Measurements from ENCODE around the gene PARPBP. TPM values are rescaled to one million over a fixed set of nuclear protein-coding genes. Genes with fewer than 3 reads are reported as not detected.

The PARPBP gene
- total RNA-seq, 2 experiments from 2014 or later = 24.0 to 25.9 TPM

DNA sequence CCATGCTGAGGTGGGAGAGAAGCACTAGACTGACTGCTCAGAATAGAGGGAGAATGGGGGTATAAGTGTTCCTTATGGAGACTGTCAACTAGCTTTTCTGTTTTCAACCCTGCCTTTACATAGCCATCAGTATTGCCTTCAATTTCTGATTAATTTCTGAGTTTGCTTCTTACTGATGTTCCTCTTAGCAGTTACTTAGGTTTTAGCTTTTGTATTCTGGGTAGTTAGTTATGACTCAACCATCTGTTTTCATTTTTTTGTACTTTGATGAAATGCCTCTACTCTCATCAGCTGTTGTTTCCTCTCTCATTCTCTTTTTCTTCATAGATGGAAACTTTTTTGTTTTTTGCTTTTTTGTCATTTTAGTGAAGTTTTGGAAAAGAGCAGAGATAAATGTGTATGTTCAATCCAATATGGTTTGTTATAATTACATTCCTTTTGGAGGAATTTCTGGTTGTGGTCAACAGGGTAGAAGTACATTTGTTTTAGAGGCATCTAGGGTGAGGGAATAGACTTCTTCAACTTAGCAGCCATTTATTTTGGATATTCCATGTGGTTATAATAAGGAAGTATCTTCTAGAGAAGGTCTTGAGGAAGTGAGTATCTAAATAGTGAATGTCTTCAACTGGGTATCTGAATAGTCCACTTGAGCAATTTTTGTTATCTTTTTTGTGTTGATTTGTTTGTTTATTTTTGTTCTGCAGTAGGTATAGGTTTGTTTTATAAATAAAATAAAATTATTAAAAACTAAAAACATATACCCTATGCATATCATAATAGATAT lies 48.0 kb downstream of the PARPBP start:
- POLR2A ChIA-PET = no interaction called here
- no peak overlapping the region for H3K4me3 Mint-ChIP-seq
- peak overlapping the region; percentile 60 for H3K27ac Mint-ChIP-seq

DNA sequence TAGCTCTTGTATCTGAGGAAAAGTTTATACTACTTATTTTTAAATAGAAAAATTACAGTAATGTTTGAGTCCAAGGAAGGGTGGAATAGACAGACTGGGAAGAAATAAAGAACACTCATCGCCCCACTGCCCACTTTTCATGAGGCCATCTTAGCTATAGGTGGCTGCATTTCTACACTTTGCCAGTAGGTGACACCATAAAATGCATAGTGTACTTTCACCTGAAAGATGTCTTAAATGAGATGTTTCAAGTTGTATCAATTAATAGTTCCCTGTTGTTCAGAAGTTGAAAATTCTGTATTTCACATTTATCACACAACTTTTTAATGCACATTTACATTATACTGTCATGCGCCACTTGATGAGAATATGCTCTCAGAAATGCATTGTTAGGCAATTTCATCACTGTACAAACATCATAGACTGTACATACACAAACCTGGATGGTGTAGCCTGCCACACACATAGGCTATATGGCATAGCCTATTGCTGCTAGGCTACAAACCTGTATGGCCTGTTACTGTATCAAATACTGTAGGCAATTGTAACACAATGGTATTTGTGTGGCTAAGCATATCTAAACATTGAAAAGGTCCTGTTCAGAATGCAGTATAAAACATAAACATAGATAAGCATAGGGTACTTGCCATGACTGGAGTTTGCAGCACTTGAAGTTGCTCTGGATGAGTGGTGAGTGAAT lies 50.1 kb downstream of the PARPBP start:
- POLR2A ChIA-PET = no interaction called here
- no peak overlapping the region for H3K4me3 Mint-ChIP-seq
- H3K27me3 Mint-ChIP-seq = no peaks in the 10 kb centered on the region
- H3K36me3 Mint-ChIP-seq = peaks cover 3% of the 10 kb centered on the region
- peaks cover 15% of the 10 kb centered on the region for H3K4me1 Mint-ChIP-seq (ENCODE audit: low read depth)
- no peak overlapping the region for H3K27ac Mint-ChIP-seq
- DNase-seq = no peak
- H3K9me3 Mint-ChIP-seq = no peaks in the 10 kb centered on the region
- intact Hi-C loops (cut with micrococcal nuclease) = loop anchor here (1.0 to 5.0 kb wide), 3 partner anchors 253 to 707 kb away; no protein-coding TSS in a partner anchor
- CTCF ChIA-PET = interaction anchor here (0.6 to 1.9 kb wide), 14 partner anchors 9 to 647 kb away, joined by 3 to 13 read pairs (median 4); no protein-coding TSS in a partner anchor

More for the DNA sequence above, 48.0 kb downstream of the PARPBP start:
- intact Hi-C loops (cut with micrococcal nuclease) = loop anchor here (1.0 to 5.0 kb wide), 4 partner anchors 29 to 251 kb away; partner anchors contain the start of genes NUP37, PARPBP and PMCH
- Mint-ChIP-seq H3K4me1 (ENCODE audit: low read depth) (peaks cover 15% of the 10 kb centered on the region), H3K36me3 (peaks cover 3% of the 10 kb centered on the region), H3K27me3 (no peaks in the 10 kb centered on the region), H3K9me3 (no peaks in the 10 kb centered on the region)
- no peak for DNase-seq
- CTCF ChIA-PET = no interaction called here

DNA sequence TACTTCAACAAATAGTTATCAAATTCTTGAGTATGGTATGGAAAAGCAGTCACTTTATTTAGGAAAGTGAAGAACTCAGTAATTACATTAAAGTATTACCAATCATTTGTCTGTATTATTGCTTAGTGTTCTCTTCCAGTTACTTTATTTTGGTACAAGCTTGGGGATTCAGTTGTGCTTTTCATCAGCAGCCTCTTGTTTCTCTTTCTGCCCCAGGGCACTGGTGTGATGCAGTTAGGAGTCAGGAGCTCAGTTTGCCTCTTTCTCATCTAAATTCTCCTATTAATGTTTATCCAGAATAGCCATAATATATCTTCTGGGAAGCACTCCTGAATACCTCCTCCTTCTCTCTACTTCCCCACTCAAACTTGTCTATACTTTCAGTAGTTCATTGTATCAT lies 52.0 kb downstream of the PARPBP start:
- intact Hi-C loops (cut with micrococcal nuclease) = loop anchor here (5.0 kb wide), 1 partner anchor 705 kb away; no protein-coding TSS in a partner anchor
- Mint-ChIP-seq H3K27me3 (no peaks in the 10 kb centered on the region), H3K27ac (no peak overlapping the region), H3K4me3 (no peak overlapping the region), H3K36me3 (peaks cover 3% of the 10 kb centered on the region), H3K4me1 (ENCODE audit: low read depth) (peaks cover 15% of the 10 kb centered on the region), H3K9me3 (no peaks in the 10 kb centered on the region)
- POLR2A ChIA-PET = no interaction called here
- DNase-seq = no peak
- CTCF ChIA-PET = no interaction called here

DNA sequence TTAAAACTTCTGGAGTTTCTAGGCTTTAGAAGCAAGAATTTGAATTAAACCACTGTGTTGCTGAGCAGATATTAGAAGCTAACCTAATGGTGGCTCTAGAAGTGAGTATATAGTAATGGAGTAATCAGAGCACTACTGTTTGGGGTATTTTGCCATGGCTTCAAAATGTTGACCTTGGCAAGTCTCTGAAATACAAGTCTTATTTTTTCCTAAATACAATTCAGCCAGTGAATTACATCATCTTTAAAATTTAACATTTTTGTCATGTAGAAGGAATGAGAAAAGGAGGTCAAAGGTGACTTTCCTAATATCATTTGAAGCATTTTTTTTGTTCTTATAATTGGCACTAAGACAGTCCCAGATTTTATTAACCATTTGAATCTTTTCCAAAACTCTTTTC lies 52.5 kb downstream of the PARPBP start:
- POLR2A ChIA-PET = no interaction called here
- Mint-ChIP-seq H3K4me1 (ENCODE audit: low read depth) (peaks cover 13% of the 10 kb centered on the region), H3K27ac (no peak overlapping the region), H3K27me3 (no peaks in the 10 kb centered on the region), H3K9me3 (no peaks in the 10 kb centered on the region), H3K36me3 (peaks cover 3% of the 10 kb centered on the region), H3K4me3 (no peak overlapping the region)
- DNase-seq = no peak
- intact Hi-C loops (cut with micrococcal nuclease) = loop anchor here (5.0 kb wide), 1 partner anchor 705 kb away; no protein-coding TSS in a partner anchor
- CTCF ChIA-PET = no interaction called here

DNA sequence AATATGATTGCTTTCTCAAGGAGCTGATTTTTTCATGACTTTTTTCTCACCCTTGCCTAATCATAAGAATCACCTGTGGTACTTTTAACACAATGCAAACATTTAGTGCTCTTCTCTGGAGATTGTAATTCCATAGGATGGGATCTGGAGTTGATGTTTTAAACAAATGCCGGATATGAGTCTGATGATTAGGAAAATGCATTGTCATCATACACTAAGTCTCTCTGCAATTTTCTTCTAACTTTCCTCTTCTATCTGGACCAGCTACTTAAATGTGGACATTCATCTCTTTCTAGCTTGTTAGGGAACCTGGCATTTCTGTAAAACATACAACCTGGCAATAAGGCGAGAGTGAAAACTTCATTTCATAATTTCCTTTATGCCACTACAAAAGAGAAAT lies 54.1 kb downstream of the PARPBP start:
- no peak overlapping the region for H3K27ac Mint-ChIP-seq
- no peak for DNase-seq

DNA sequence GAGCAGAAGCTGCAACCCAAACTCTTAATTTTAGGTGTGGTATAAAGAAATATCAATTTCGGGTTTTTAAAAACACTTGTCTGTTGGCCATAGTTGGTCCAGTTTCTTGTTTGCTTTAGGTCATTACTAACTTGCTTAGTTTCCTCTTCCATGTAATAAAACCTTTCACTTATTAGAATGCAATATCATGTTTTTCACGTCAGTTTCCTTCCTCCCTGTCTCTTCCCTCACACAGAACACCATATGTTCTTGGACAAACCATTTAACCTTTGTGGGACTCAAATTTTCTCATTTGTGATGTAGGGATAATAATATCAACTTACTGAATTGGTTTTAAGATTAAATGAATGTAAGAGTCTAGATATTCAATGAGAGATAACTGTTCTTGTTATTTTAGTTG lies 54.8 kb downstream of the PARPBP start:
- Mint-ChIP-seq H3K27ac (no peak overlapping the region), H3K4me3 (no peak overlapping the region), H3K4me1 (ENCODE audit: low read depth) (no peaks in the 10 kb centered on the region), H3K9me3 (no peaks in the 10 kb centered on the region), H3K36me3 (peaks cover 3% of the 10 kb centered on the region), H3K27me3 (no peaks in the 10 kb centered on the region)
- intact Hi-C loops (cut with micrococcal nuclease) = loop anchor here (5.0 kb wide), 1 partner anchor 703 kb away; no protein-coding TSS in a partner anchor
- ChIA-PET POLR2A (no interaction called here), CTCF (no interaction called here)
- DNase-seq = no peak

More for the DNA sequence above, 54.1 kb downstream of the PARPBP start:
- peaks cover 1% of the 10 kb centered on the region for H3K4me1 Mint-ChIP-seq (ENCODE audit: low read depth)
- no peak overlapping the region for H3K4me3 Mint-ChIP-seq
- peaks cover 3% of the 10 kb centered on the region for H3K36me3 Mint-ChIP-seq
- CTCF ChIA-PET = no interaction called here
- POLR2A ChIA-PET = no interaction called here
- intact Hi-C loops (cut with micrococcal nuclease) = loop anchor here (5.0 kb wide), 1 partner anchor 703 kb away; no protein-coding TSS in a partner anchor
- H3K9me3 Mint-ChIP-seq = no peaks in the 10 kb centered on the region
- H3K27me3 Mint-ChIP-seq = no peaks in the 10 kb centered on the region

DNA sequence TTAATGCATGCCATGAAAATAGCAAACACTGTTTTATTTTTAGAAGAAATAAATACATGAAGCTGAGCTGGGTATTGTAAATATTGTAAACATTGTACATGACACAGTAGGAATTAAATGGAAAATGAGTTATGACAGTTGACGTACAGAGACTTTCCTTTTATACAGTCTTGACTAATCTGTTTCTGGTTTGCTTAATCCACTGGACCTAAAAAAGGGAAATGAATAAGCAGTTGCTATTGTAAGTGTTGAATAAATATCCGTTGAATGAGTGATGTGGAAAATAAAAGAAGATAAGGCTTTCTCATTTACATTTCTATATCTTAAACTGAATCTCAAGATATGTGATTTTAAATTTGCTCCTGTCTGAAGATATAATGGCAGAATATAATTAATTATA lies 62.7 kb downstream of the PARPBP start:
- H3K9me3 Mint-ChIP-seq = no peaks in the 10 kb centered on the region
- ChIA-PET CTCF (no interaction called here), POLR2A (no interaction called here)
- H3K27me3 Mint-ChIP-seq = no peaks in the 10 kb centered on the region
- peaks cover 1% of the 10 kb centered on the region for H3K36me3 Mint-ChIP-seq
- H3K4me3 Mint-ChIP-seq = no peak overlapping the region
- no peak for DNase-seq
- H3K27ac Mint-ChIP-seq = no peak overlapping the region
- intact Hi-C loops (cut with micrococcal nuclease) = no loop called here
- no peaks in the 10 kb centered on the region for H3K4me1 Mint-ChIP-seq (ENCODE audit: low read depth)

DNA sequence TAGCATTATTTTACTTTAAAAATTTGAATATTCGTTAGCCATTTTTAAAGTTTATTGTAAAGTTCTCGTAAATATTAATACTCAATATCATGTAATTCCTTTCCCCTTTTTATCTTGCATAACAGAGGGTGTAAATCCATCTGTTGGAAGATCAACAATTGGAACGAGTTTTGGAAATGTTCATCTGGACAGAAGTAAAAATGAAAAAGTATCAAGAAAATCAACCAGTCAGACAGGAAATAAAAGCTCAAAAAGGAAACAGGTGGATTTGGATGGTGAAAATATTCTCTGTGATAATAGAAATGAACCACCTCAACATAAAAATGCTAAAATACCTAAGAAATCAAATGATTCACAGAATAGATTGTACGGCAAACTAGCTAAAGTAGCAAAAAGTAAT lies 75.8 kb downstream of the PARPBP start:
- H3K36me3 Mint-ChIP-seq = peaks cover 3% of the 10 kb centered on the region
- H3K27me3 Mint-ChIP-seq = no peaks in the 10 kb centered on the region
- intact Hi-C loops (cut with micrococcal nuclease) = loop anchor here (5.0 to 10.0 kb wide), 2 partner anchors 134 to 261 kb away; partner anchors contain the start of gene WASHC3
- DNase-seq = no peak
- H3K9me3 Mint-ChIP-seq = no peaks in the 10 kb centered on the region
- no peak overlapping the region for H3K27ac Mint-ChIP-seq
- no peak overlapping the region for H3K4me3 Mint-ChIP-seq
- H3K4me1 Mint-ChIP-seq (ENCODE audit: low read depth) = peaks cover 8% of the 10 kb centered on the region
- ChIA-PET POLR2A (no interaction called here), CTCF (no interaction called here)

DNA sequence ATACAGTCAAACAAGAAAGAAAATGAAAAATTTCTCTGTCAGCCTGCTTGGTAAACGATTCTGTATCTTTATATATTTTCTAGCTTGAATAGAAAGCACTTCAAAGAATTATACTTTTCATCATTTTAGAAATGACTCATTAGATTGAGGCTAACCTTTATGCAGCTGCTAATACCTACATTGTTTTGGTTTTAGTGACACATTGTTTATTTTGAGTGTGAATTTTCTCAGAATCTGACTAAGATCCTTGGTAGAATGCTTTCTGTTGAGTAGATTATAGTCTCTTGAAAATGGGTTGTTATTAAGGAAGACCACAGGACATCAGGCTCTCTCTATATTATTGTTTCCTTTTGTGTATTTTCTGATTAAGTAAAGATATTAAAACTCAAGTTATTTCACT lies 77.8 kb downstream of the PARPBP start, which contains the start of gene PMCH:
TSS of gene PMCH (minus strand) at position 45 of the 400 bp plus-strand sequence. CDS start 63 bp downstream, outside the sequence.
- ChIA-PET CTCF (no interaction called here), POLR2A (no interaction called here)
- Mint-ChIP-seq H3K36me3 (peaks cover 3% of the 10 kb centered on the region), H3K4me1 (ENCODE audit: low read depth) (peaks cover 8% of the 10 kb centered on the region), H3K27ac (no peak within 1 kb of the TSS), H3K4me3 (no peak within 1 kb of the TSS), H3K9me3 (no peaks in the 10 kb centered on the region), H3K27me3 (no peaks in the 10 kb centered on the region)
- no peak for DNase-seq
- intact Hi-C loops (cut with micrococcal nuclease) = loop anchor here (1.0 to 10.0 kb wide), 3 partner anchors 29 to 263 kb away; partner anchors contain the start of gene WASHC3

DNA sequence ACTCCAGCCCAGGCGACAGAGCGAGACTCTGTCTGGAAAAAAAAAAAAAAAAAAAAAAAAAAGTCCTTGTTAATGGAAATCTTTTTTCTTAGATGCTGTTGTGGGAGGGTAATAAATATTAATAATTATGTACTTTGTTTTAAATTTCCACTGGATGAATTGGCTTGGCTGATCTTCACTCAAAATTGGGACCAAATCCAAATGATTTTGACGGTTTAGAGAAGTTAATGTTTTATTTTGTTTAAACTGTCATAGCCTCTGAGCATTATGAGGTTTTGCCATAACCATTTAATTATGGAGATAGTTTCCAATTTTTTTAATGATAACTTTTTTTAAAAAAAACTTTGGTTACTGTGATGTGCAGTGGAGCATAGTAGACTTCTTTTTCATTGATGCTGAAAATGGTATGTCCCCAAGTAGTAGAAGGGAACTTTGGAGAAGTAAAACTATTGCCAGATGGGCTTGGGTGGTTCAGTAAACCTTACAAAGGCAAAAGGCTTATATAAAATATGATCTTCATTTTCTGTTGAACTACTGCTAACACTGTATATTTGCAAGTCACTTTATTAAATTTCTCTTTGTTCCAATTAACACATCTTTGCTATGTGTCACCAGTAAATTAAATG lies 81.6 kb downstream of the PARPBP start:
- peaks cover 11% of the 10 kb centered on the region for H3K4me1 Mint-ChIP-seq (ENCODE audit: low read depth)
- no peak overlapping the region for H3K4me3 Mint-ChIP-seq
- H3K27me3 Mint-ChIP-seq = no peaks in the 10 kb centered on the region
- POLR2A ChIA-PET = no interaction called here
- H3K36me3 Mint-ChIP-seq = peaks cover 15% of the 10 kb centered on the region
- H3K27ac Mint-ChIP-seq = no peak overlapping the region
- no peak for DNase-seq
- intact Hi-C loops (cut with micrococcal nuclease) = no loop called here
- peaks cover 3% of the 10 kb centered on the region for H3K9me3 Mint-ChIP-seq
- CTCF ChIA-PET = no interaction called here

DNA sequence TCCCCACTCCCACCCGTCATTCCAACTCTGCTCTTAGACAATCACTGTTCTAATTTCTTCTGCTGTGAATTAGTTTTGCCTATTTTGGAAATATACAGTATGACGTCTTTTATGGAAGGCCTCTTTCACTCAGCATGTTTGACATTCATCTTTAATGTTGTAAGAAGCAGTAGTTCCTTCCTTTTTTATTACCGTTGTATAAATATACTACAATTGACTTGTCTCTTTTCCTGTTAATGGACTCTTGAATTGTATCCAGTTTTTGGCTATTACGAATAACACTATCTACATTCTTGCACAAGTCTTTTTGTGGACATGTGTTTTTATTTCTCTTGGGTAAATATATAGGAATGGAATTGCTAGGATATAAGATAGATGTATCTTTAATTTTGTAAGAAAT lies 82.6 kb downstream of the PARPBP start:
- POLR2A ChIA-PET = no interaction called here

DNA sequence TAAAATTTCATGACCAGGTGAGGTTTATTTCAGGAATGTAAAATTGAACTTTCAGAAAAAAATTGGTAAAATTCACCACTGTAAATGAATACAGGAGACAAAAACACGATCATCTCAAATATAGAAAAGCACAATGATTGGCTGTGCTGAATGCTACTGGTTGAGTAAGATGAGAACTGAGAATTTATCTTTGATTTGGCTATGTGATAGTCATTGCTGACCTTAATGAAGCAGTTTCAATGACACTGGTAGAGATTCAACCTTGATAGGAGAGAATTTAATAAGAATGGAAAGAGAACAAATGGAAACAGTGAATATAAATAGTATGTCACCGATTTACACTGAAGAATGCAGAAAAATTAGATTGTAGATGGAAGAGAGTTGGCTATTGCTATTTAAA lies 84.0 kb downstream of the PARPBP start:
- CTCF ChIA-PET = no interaction called here
- peaks cover 31% of the 10 kb centered on the region for H3K36me3 Mint-ChIP-seq

More for the DNA sequence above, 82.6 kb downstream of the PARPBP start:
- Mint-ChIP-seq H3K9me3 (peaks cover 10% of the 10 kb centered on the region), H3K4me3 (no peak overlapping the region), H3K4me1 (ENCODE audit: low read depth) (peaks cover 3% of the 10 kb centered on the region), H3K27ac (no peak overlapping the region), H3K36me3 (peaks cover 22% of the 10 kb centered on the region), H3K27me3 (no peaks in the 10 kb centered on the region)
- CTCF ChIA-PET = interaction anchor here (1.1 kb wide), 1 partner anchor 262 kb away, joined by 3 read pairs; no protein-coding TSS in a partner anchor
- intact Hi-C loops (cut with micrococcal nuclease) = no loop called here
- DNase-seq = no peak

More for the DNA sequence above, 84.0 kb downstream of the PARPBP start:
- Mint-ChIP-seq H3K27ac (no peak overlapping the region), H3K27me3 (no peaks in the 10 kb centered on the region), H3K4me1 (ENCODE audit: low read depth) (peaks cover 3% of the 10 kb centered on the region), H3K4me3 (no peak overlapping the region), H3K9me3 (peaks cover 24% of the 10 kb centered on the region)
- POLR2A ChIA-PET = no interaction called here
- no peak for DNase-seq
- intact Hi-C loops (cut with micrococcal nuclease) = no loop called here
